CD14-positive monocyte (primary cell): Measurements from ENCODE around the gene TTC33. TPM values are rescaled to one million over a fixed set of nuclear protein-coding genes. Genes with fewer than 3 reads are reported as not detected.

ENCODE experiments used
- DNase-seq, 3 donors: peaks; one replicate each; pipeline ENCODE4 v3.0.0-alpha.2; 2011 to 2022
- H2AFZ ChIP-seq: 2 replicates; pipeline ENCODE4 v1.6.0; 2012; ENCODE audit warnings: mild to moderate bottlenecking, low read depth, low read length, inconsistent platforms; ENCODE audit not compliant: insufficient read depth, poor library complexity, severe bottlenecking
- H3K27ac ChIP-seq, 2 donors: 1 replicate in 1 of 2; 2 replicates in 1 of 2; pipeline ENCODE4 v1.5.1; 2012 to 2013; ENCODE audit warnings: low read length in 2 of 2, control low read depth in 1 of 2, inconsistent platforms in 1 of 2, low read depth in 1 of 2, mild to moderate bottlenecking in 1 of 2
- H3K27me3 ChIP-seq, 2 donors: one replicate each; pipeline versions ENCODE4 v1.6.0 to v1.6.1; 2011 to 2013; ENCODE audit warnings: low read length in 2 of 2; ENCODE audit not compliant: control insufficient read depth in 2 of 2, insufficient read depth in 2 of 2
- H3K36me3 ChIP-seq, 2 donors: replicated peaks in 1 of 2; 1 replicate in 1 of 2; 2 replicates in 1 of 2; pipeline versions ENCODE4 v1.5.1 to v1.6.1; 2012 to 2013; ENCODE audit warnings: low read length in 2 of 2, control low read depth in 1 of 2, inconsistent platforms in 1 of 2, mild to moderate bottlenecking in 1 of 2; ENCODE audit not compliant: insufficient read depth in 2 of 2, control insufficient read depth in 1 of 2
- H3K4me1 ChIP-seq, 2 donors: 1 replicate in 1 of 2; 2 replicates in 1 of 2; pipeline versions ENCODE4 v1.5.1 to v1.6.1; 2012 to 2013; ENCODE audit warnings: low read length in 2 of 2, control low read depth in 1 of 2, inconsistent platforms in 1 of 2, mild to moderate bottlenecking in 1 of 2, moderate library complexity in 1 of 2; ENCODE audit not compliant: insufficient read depth in 2 of 2, control insufficient read depth in 1 of 2
- H3K4me2 ChIP-seq: replicated peaks from 2 replicates; pipeline ENCODE3; 2012; ENCODE audit warnings: low read length, moderate library complexity, mild to moderate bottlenecking; ENCODE audit not compliant: poor library complexity, severe bottlenecking; ENCODE audit errors: extremely low read depth
- H3K4me3 ChIP-seq, 3 experiments: fragments of 200-600 bp in 1 of 3; sonication (generic) in 1 of 3; replicated peaks in 1 of 3; 1 replicate in 2 of 3; 2 replicates in 1 of 3; pipeline ENCODE4 v1.5.1; 2011 to 2013; ENCODE audit warnings: low read length in 3 of 3, mild to moderate bottlenecking in 3 of 3, control low read depth in 2 of 3, low read depth in 2 of 3, inconsistent platforms in 1 of 3, moderate library complexity in 1 of 3
- H3K79me2 ChIP-seq: 2 replicates; pipeline ENCODE4 v1.6.0; 2012; ENCODE audit warnings: mild to moderate bottlenecking, control low read depth, inconsistent platforms, low read length, moderate library complexity; ENCODE audit not compliant: insufficient read depth
- H3K9ac ChIP-seq: 2 replicates; pipeline ENCODE4 v1.6.0; 2017; ENCODE audit warnings: low read length, mild to moderate bottlenecking; ENCODE audit not compliant: insufficient read depth, poor library complexity, severe bottlenecking
- H3K9me3 ChIP-seq, 2 donors: replicated peaks in 1 of 2; 1 replicate in 1 of 2; 2 replicates in 1 of 2; pipeline versions ENCODE4 v1.5.1 to v1.6.1; 2012 to 2013; ENCODE audit warnings: low read length in 2 of 2, control low read depth in 1 of 2; ENCODE audit not compliant: control insufficient read depth in 1 of 2, insufficient read depth in 1 of 2
- H4K20me1 ChIP-seq: 2 replicates; pipeline ENCODE4 v1.6.0; 2012; ENCODE audit warnings: mild to moderate bottlenecking, low read length, control low read depth, moderate library complexity; ENCODE audit not compliant: insufficient read depth
- H3K27ac Mint-ChIP-seq, 7 donors: one replicate each; pipeline ENCODE4 v1.8.0; 2020; ENCODE audit warnings: mild to moderate bottlenecking in 7 of 7, mixed read lengths in 7 of 7, moderate library complexity in 6 of 7, inconsistent platforms in 2 of 7
- H3K27me3 Mint-ChIP-seq, 3 donors: one replicate each; pipeline ENCODE4 v1.8.0; 2021 to 2022; ENCODE audit warnings: low read depth in 3 of 3, mild to moderate bottlenecking in 3 of 3, mixed read lengths in 3 of 3, moderate library complexity in 3 of 3, inconsistent platforms in 1 of 3
- H3K36me3 Mint-ChIP-seq, 2 donors: one replicate each; pipeline ENCODE4 v1.8.0; 2020; ENCODE audit warnings: mixed read lengths in 2 of 2, inconsistent platforms in 1 of 2, mild to moderate bottlenecking in 1 of 2
- H3K4me1 Mint-ChIP-seq: one replicate; pipeline ENCODE4 v1.8.0; 2020; ENCODE audit warnings: mild to moderate bottlenecking, mixed read lengths
- H3K4me3 Mint-ChIP-seq, 2 donors: one replicate each; pipeline ENCODE4 v1.8.0; 2020; ENCODE audit warnings: mild to moderate bottlenecking in 2 of 2, mixed read lengths in 2 of 2, moderate library complexity in 1 of 2
- H3K9me3 Mint-ChIP-seq, 7 donors: one replicate each; pipeline ENCODE4 v1.8.0; 2020 to 2022; ENCODE audit warnings: mixed read lengths in 7 of 7, mild to moderate bottlenecking in 6 of 7, moderate library complexity in 6 of 7, inconsistent platforms in 2 of 7
- WGBS: methylation state at CpG from one replicate; pipeline ENCODE4 v1.1.5; 2013; ENCODE audit warnings: missing lambda C conversion rate; ENCODE audit not compliant: insufficient coverage; 5-methylcytosine and 5-hydroxymethylcytosine counted together
- intact Hi-C, 2 donors: fragments of 100-400 bp; cut with micrococcal nuclease; formaldehyde crosslinking; loops; one replicate each; pipeline versions ENCODE4 v1.15.0 to v1.15.1; 2023
- polyA plus RNA-seq, 3 donors: library from polyadenylated mRNA; depleted of rRNA in 1 of 3; unstranded in 2 of 3; stranded (reverse) in 1 of 3; fragments of 300-500 nt in 2 of 3; fragments of >200 nt in 1 of 3; fragmentation: Illumina TruSeq in 2 of 3; gene quantifications; 1 replicate in 2 of 3; 2 replicates in 1 of 3; pipeline ENCODE4 v1.2.3, GENCODE V29; 2012 to 2021
- TF ChIP-seq, protein P1 (sequence below): fragments of 200-600 bp; IDR thresholded peaks from one replicate; pipeline ENCODE4 v1.8.0; 2022; ENCODE audit warnings: antibody characterized with exemption, mild to moderate bottlenecking

TTC33 gene
- polyA plus RNA-seq, 3 donors: 1.5 to 11.7 (median 9.4) TPM

DNA sequence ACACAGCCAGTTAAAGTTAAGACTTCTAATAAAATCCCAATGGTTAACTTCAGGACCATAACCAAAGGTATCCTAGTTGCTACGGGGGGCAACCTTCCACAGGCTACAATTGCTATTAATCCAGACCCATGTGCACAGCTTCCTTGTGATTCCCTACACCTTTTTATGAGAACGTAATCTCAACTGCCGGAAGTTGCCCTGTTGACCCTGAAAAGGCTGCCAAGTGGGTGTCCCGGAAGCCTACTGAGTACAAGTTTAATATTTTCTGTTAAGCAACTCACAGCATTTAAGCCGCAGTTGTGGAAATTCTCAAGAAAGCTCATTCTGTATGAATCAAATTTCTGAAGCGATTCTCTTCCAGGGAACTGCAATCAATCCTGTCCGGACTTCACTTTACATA, 124.5 kb downstream of the TTC33 start:
- H3K9me3 Mint-ChIP-seq: peaks cover 0 to 15% (median 7%) of the 10 kb centered on the region in 7 donors
- WGBS: 95% methylated on average over 6 of the region's 7 CpGs
- intact Hi-C loops: no loop called here

DNA sequence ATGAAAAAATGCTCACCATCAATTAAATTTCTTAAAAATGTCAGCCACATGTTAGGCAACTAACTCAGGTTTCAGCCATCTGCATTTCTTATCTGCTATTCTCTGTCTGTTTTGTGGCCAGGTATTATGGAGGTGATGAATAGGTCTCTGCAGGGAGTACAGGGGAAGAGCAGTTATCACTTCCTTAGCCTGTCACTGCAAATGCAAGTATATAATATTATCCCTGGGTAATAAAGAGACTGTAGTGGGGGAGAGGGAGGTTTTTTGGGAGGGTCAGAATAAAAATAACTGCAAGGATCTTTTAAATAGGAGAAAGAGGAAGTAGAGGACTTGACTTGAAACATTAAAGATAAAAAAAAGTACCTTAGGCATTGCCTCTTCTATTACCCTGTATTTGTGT, 125.6 kb downstream of the TTC33 start:
- Histone ChIP-seq H2AFZ (no peak overlapping the region), H3K27me3 (no peaks in the 10 kb centered on the region), H3K27ac (no peak overlapping the region), H3K4me2 (peak overlapping the region; percentile 9), H3K9me3 (no peaks in the 10 kb centered on the region), H3K79me2 (no peaks in the 10 kb centered on the region), H3K4me1 (peaks cover 24 to 29% of the 10 kb centered on the region in 2 donors), H4K20me1 (no peaks in the 10 kb centered on the region), H3K4me3 (no peak overlapping the region), H3K36me3 (no peaks in the 10 kb centered on the region), H3K9ac (no peak overlapping the region)
- H3K4me3 Mint-ChIP-seq: no peak overlapping the region
- H3K27ac Mint-ChIP-seq: peak overlapping the region in 6 of 7 donors; percentile 4 to 80 (median 48)
- intact Hi-C loops: no loop called here
- TF ChIP-seq, protein P1, sequence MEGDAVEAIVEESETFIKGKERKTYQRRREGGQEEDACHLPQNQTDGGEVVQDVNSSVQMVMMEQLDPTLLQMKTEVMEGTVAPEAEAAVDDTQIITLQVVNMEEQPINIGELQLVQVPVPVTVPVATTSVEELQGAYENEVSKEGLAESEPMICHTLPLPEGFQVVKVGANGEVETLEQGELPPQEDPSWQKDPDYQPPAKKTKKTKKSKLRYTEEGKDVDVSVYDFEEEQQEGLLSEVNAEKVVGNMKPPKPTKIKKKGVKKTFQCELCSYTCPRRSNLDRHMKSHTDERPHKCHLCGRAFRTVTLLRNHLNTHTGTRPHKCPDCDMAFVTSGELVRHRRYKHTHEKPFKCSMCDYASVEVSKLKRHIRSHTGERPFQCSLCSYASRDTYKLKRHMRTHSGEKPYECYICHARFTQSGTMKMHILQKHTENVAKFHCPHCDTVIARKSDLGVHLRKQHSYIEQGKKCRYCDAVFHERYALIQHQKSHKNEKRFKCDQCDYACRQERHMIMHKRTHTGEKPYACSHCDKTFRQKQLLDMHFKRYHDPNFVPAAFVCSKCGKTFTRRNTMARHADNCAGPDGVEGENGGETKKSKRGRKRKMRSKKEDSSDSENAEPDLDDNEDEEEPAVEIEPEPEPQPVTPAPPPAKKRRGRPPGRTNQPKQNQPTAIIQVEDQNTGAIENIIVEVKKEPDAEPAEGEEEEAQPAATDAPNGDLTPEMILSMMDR: no peak
- H3K27me3 Mint-ChIP-seq: peaks cover 0 to 3% (median 0%) of the 10 kb centered on the region in 3 donors
- H3K9me3 Mint-ChIP-seq: peaks cover 0 to 6% (median 2%) of the 10 kb centered on the region in 7 donors
- peak in 1 of 3 donors; percentile 21 for DNase-seq
- peaks cover 24% of the 10 kb centered on the region for H3K4me1 Mint-ChIP-seq
- H3K36me3 Mint-ChIP-seq: no peaks in the 10 kb centered on the region

More for the DNA sequence above, 124.5 kb downstream of the TTC33 start:
- no peaks in the 10 kb centered on the region for H3K36me3 Mint-ChIP-seq
- H3K79me2 ChIP-seq: no peaks in the 10 kb centered on the region
- H3K27me3 ChIP-seq: no peaks in the 10 kb centered on the region
- peaks cover 0 to 3% (median 0%) of the 10 kb centered on the region in 3 donors for H3K27me3 Mint-ChIP-seq
- H2AFZ ChIP-seq: no peak overlapping the region
- no peaks in the 10 kb centered on the region for H3K9me3 ChIP-seq
- H3K27ac Mint-ChIP-seq: no peak overlapping the region
- no peaks in the 10 kb centered on the region for H3K36me3 ChIP-seq
- H3K27ac ChIP-seq: no peak overlapping the region
- no peak overlapping the region for H3K4me3 Mint-ChIP-seq
- TF ChIP-seq, protein P1: no peak
- peaks cover 24% of the 10 kb centered on the region for H3K4me1 Mint-ChIP-seq
- no peak overlapping the region for H3K4me2 ChIP-seq
- no peak overlapping the region for H3K4me3 ChIP-seq
- H3K4me1 ChIP-seq: peaks cover 24 to 29% of the 10 kb centered on the region in 2 donors
- H3K9ac ChIP-seq: no peak overlapping the region
- DNase-seq: no peak
- H4K20me1 ChIP-seq: no peaks in the 10 kb centered on the region
